Liver (tissue), 3 donors: Measurements from ENCODE around the gene ERFL.

Experiments
- CTCF ChIP-seq: fragments of 150-350 bp; IDR thresholded peaks from 2 replicates; pipeline ENCODE4 v1.5.1; 2017; ENCODE audit warnings: improper control_type of control experiment, low read depth, low read length; ENCODE audit not compliant: missing input control
- GABPA ChIP-seq, 2 donors: IDR thresholded peaks in 1 of 2; conservative IDR thresholded peaks in 1 of 2; 2 replicates each; pipeline ENCODE4 v1.6.1; 2016; ENCODE audit warnings: antibody characterized with exemption in 2 of 2, mild to moderate bottlenecking in 1 of 2, moderate library complexity in 1 of 2
- NR2F2 ChIP-seq: IDR thresholded peaks from 2 replicates; pipeline ENCODE4 v1.6.1; 2016; ENCODE audit warnings: antibody characterized with exemption
- SP1 ChIP-seq: IDR thresholded peaks from 2 replicates; pipeline ENCODE4 v1.6.1; 2018; ENCODE audit warnings: antibody characterized with exemption, mild to moderate bottlenecking
- YY1 ChIP-seq: IDR thresholded peaks from 2 replicates; pipeline ENCODE4 v1.6.1; 2016; ENCODE audit warnings: antibody characterized with exemption, mild to moderate bottlenecking
- TF ChIP-seq, protein P1 (sequence below): IDR thresholded peaks from 2 replicates; pipeline ENCODE4 v1.6.1; 2016; ENCODE audit warnings: antibody characterized with exemption, mild to moderate bottlenecking
- TF ChIP-seq, protein P2 (sequence below): IDR thresholded peaks from 2 replicates; pipeline ENCODE4 v1.6.1; 2016; ENCODE audit warnings: antibody characterized with exemption
- TF ChIP-seq, protein P3 (sequence below): IDR thresholded peaks from 2 replicates; pipeline ENCODE4 v1.6.1; 2016; ENCODE audit warnings: antibody characterized with exemption
- donor health status: healthy.
- donor health status: healthy.

GRCh38 chr19:41879080-41879479, 49.2 kb downstream of the ERFL start:
- no peak for TF ChIP-seq CTCF
- TF ChIP-seq, protein P1, sequence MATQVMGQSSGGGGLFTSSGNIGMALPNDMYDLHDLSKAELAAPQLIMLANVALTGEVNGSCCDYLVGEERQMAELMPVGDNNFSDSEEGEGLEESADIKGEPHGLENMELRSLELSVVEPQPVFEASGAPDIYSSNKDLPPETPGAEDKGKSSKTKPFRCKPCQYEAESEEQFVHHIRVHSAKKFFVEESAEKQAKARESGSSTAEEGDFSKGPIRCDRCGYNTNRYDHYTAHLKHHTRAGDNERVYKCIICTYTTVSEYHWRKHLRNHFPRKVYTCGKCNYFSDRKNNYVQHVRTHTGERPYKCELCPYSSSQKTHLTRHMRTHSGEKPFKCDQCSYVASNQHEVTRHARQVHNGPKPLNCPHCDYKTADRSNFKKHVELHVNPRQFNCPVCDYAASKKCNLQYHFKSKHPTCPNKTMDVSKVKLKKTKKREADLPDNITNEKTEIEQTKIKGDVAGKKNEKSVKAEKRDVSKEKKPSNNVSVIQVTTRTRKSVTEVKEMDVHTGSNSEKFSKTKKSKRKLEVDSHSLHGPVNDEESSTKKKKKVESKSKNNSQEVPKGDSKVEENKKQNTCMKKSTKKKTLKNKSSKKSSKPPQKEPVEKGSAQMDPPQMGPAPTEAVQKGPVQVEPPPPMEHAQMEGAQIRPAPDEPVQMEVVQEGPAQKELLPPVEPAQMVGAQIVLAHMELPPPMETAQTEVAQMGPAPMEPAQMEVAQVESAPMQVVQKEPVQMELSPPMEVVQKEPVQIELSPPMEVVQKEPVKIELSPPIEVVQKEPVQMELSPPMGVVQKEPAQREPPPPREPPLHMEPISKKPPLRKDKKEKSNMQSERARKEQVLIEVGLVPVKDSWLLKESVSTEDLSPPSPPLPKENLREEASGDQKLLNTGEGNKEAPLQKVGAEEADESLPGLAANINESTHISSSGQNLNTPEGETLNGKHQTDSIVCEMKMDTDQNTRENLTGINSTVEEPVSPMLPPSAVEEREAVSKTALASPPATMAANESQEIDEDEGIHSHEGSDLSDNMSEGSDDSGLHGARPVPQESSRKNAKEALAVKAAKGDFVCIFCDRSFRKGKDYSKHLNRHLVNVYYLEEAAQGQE: no peak
- no peak for TF ChIP-seq YY1
- TF ChIP-seq, protein P2, sequence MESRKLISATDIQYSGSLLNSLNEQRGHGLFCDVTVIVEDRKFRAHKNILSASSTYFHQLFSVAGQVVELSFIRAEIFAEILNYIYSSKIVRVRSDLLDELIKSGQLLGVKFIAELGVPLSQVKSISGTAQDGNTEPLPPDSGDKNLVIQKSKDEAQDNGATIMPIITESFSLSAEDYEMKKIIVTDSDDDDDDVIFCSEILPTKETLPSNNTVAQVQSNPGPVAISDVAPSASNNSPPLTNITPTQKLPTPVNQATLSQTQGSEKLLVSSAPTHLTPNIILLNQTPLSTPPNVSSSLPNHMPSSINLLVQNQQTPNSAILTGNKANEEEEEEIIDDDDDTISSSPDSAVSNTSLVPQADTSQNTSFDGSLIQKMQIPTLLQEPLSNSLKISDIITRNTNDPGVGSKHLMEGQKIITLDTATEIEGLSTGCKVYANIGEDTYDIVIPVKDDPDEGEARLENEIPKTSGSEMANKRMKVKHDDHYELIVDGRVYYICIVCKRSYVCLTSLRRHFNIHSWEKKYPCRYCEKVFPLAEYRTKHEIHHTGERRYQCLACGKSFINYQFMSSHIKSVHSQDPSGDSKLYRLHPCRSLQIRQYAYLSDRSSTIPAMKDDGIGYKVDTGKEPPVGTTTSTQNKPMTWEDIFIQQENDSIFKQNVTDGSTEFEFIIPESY: no peak
- TF ChIP-seq NR2F2: no peak
- TF ChIP-seq SP1: no peak
- TF ChIP-seq GABPA (IDR thresholded peaks at IDR 0.05 in 1 of 2, conservative IDR thresholded peaks at IDR 0.05 in 1 of 2): no peak
- TF ChIP-seq, protein P3, sequence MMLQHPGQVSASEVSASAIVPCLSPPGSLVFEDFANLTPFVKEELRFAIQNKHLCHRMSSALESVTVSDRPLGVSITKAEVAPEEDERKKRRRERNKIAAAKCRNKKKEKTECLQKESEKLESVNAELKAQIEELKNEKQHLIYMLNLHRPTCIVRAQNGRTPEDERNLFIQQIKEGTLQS: no peak
